Stimulated activated CD4-positive, alpha-beta T cell treated with anti-CD3 and anti-CD28 coated beads, Interleukin-4, amount 100 ng/mL, for 48 hours (primary cell): Measurements from ENCODE around the gene PKP2.

Source experiments
- DNase-seq, 2 donors: peaks; one replicate each; pipeline ENCODE4 v3.0.0-alpha.2; 2020; ENCODE audit warnings: low read depth in 2 of 2

PKP2 gene

DNA sequence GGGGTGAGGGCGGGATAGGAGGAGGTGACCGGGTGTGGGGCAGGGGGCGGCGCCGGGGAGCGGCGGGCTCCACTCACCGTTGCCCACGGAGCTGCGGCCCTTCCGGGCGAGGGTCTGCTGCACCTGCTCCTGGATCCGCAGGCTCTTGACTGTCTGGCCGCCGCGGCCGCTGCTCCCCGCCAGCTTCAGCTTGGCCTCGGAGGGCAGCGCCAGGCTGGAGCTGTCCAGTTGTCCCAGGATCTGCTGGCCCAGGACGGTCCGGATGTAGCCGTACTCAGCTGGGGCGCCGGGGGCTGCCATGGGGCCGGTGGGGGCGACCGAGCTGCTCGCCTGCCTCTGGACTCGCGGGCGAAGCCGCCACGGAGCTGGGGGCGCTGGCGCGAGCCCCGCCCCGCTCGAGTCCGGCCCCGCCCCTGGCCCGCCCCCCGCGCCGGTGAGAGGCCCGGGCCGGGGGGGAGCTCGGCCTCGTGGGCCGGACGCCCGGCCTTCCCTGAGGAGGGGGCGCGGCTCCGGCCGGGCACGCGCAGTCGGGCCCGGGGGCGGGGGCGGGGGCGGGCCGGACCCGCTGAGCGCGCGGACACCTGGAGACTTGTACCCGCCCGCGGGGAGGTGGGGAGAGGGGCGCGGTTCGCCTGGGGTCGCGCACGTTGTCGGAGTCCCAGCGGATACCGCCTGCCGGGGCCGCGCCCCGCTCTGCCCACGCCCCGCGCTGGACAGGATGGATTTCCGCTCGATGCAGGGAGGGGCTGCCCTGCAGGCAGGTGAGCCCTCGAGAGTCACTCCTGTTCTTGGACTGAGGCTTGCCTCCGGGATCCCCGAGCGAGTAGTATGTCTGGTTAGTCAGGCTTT is at the start of gene PKP2:
Gene PKP2, minus strand, starts transcription at position 346 of the 849 bp plus-strand sequence. Its CDS starts 46 bp downstream, at position 300.
- no peak for DNase-seq

DNA sequence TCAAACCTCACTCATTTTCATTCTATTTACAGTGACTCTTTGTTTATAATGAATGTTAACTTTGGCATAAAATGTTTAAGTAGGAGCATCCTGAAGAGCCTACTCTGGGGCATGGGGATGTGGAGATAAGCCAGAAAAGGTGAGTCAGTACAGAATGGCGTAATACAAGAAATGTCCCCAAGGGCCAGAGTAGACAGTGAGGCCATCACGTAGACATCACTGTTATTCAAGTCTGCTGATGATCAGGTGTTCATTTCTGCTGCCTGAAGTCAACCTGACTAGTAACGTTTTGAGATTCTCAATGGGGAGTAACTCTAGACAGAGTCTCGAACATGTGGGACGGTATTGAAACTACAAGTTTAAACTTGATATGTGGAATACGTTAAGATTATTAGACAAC is 47.6 kb upstream of the PKP2 start:
- DNase-seq, result no peak

DNA sequence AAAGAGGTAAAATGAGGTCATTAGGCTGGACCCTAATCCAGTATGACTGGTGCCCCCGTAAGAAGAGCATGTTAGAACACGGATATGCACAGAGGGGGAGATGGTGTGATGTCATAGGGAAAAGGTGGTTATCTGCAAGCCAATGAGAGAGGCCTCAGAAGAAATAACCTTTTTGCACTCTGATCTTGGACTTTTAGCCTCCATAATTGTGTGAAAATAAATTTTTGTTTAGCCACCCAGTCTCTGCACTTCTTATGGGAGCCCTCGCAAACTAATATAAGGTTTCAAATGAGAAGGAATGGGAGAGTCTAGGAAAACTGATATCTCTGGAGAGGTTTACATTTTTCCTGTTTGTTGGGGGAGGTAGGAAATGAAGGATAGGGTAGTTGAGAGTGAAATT is 43.2 kb upstream of the PKP2 start:
- no peak for DNase-seq

DNA sequence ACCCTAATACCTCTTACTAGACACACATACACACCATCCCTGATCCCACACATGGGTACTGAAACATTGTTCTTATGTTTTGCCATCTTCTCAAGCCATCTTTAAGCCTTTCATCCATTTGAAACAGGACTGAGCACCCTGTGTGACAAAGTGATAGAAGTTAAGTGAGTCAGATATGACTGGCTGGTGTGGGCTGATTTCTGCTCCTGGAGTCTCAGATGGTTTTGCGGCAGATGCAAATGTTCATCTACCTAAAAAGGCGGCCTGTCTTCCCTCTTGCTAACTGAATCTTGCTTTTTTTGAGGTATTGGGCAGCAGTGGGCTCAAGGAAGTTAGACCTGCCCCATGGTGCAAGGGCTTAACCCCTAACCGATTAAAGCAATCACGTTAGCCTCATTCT is 30.4 kb upstream of the PKP2 start:
- DNase-seq, result no peak

DNA sequence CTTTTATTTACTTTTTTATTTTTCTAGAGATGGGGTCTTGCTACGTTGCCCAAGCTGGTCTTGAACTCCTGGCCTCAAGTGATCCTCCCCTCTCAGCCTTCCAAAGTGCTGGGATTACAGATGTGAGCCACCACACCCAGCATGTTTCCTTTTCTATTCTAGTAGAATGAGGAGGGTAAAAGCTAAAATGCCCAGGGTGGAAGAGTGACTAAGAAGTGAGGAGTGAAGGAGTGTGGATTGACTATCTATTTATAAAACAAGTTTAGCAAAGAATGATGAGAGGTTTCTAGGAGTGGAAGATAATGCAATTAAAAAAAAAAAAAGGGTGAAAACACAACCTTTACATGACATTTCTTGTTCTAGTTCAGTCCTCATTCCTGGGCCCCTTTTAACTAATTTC is 29.8 kb upstream of the PKP2 start:
- no peak for DNase-seq

DNA sequence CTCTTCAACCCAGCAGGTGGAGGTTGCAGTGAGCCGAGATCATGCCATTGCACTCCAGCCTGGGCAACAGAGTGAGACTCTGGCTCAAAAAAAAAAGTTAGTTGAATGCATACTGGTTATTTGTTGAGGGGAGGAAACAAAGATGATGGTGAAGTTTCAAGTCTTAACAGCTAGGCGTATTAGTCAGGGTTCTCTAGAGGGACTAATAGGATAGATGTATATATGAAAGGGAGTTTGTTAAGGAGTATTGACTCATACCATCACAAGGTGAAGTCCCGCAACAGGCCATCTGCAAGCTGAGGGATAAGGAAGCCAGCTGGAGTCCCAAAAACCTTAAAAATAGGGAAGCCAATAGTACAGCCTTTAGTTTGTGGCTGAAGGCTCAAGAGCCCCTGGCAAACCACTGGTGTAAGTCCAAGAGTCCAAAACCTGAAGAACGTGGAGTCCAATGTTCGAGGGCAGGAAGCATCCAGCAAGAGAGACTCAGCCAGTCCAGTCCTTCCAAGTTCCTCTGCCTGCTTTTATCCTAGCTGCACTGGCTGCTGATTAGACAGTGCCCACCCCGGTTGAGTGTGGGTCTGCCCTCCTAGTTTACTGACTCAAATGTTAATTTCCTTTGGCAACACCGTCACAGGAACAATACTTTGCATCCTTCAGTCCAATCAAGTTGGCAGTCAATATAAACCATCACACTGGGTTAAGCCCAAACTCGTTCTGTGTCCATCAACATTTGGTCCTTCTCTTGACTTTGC is 26.1 kb upstream of the PKP2 start:
- DNase-seq, result no peak

DNA sequence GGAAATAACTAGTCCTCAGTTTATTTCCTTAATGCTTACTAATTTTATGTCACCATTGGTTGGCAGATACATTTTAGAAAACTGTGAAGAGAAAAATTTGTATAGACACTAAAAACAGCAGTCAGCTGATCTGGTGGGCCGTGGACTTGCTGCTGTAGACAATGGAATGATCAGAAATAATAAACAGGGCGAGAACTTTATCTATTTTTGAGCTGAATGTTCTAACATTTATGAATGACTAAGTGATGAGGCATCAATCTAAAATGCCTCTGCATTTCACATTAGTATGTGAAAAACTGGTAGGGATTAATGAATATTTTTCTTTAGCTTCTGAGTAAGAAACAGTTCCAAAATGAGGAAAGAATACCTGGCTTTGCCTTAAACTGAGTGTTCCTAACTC is 24.8 kb upstream of the PKP2 start:
- no peak for DNase-seq

DNA sequence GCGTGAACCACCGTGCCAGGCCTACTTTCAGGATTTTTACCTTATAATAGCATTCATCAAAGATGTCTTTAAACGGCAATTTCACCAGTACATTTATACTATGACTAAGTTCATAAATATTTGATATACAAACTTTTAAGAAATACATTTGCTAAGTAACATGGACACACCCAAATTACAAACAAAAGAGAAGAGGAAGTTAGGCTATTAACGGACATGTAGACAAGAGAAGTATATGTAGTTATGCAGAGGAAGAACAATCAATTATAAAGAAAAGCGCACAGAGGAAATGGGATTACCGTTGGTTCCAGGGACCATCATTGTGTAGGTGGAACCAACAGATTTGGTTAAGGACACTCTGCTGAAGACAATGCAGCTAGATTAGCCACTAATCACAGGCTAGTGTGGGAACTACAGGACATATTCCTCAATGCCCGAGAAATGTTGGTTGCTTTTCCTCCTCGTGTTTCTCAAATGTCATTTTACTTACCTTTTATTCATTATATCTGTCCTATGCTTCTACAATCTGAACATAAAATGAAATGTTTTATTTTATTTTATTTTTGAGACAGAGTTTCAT is 24.0 kb upstream of the PKP2 start:
- no peak for DNase-seq

DNA sequence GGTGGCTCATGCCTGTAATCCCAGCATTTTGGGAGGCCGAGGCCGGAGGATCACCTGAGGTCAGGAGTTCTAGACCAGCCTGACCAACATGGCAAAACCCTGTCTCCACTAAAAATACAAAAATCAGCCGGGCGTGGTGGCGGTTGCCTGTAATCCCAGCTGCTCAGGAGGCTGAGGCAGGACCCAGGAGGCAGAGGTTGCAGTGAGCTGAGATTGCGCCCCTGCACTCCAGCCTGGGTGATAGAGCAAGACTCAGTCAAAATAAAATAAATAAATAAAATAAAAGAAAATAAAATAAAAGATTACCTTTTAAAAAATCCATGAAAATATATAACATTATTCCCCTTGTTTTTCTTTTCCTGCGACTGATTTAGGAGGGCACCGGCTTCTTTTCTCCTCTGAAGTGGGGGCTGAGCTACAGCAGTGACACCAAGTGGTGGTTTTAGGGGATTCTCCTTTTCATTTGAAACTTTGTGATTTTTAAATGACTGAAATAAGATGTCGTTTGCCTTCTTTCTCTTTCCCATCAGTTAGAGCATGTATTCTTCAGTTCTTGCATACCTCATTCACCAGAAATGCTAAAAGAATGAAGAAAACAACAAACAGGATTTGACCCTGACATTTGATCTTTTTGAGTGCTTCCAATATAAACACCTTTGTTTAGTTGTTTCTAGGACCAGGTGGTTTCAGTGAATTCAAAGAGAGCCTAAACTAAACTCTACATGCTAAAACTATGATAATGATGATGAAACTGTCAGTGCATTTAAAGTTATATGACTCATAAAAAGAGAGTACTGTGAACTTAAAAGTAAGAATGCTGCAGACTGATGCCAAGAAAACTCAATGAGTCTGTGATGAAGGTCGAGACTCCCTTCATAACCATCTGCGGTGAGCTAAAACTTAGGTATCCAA is 22.6 kb upstream of the PKP2 start:
- DNase-seq, result no peak

DNA sequence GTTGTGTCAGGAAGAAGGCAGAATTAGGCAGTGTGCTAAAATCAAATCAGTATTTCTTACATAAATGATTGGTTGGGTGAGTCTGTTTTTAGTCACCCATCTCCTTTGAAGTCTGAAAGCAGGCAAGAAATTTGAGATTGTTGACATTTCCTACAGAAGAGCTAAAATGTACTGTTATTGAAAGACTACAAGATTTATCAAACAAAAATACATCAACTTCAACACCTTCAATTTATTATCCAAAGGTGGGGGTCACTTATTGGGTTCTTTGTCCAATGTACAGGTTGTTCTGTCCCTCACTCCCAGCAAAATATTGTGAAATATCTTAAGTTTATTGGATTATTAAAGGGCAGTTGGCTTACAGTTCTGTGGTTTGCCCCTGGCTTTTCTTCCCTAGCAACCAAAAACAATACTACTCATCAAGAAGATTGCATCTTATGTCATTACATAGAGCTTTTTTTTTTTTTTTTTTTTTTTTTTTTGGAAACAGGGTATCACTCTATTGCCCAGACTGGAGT is 20.6 kb upstream of the PKP2 start:
- DNase-seq, result no peak

DNA sequence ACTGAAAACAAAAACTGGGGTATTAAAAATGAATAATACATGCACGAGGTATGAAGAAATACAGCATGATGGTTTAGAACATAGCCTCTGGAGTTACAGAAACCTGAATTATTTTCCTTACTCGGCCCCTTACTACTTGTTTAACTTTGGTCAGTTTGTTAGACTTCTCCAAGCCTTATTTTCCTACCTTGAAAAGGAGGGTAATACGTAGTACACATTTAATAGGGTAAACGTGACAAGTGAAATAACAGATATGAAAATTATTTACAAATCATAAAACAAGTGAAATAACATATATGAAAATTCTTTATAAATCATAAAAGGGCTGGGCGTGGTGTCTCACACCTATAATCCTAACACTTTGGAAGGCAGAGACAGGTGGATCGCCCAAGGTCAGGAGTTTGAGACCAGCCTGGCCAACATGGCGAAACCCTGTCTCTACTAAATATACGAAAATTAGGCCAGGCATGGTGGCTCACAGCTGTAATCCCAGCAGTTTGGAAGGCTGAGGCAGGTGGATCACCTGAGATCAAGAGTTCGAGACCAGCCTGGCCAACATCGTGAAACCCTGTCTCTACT is 11.4 kb upstream of the PKP2 start:
- no peak for DNase-seq

DNA sequence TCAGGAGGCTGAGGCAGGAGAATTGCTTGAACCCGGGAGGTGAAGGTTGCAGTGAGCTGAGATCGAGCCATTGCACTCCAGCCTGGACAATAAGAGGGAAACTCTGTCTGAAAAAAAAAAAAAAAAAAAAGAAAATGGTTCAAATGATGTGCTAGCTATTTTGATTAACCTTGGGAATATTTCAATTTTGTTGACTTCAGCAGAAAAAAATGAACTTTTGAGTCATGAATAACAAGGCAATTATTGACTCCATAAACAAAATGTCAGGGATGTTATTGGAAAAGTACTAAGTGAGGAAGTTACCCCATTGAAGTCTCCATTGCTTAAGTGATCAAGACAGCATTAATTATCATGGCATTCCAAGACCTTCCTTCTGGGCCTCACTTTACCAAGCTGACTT is 10.6 kb upstream of the PKP2 start:
- DNase-seq, result no peak

DNA sequence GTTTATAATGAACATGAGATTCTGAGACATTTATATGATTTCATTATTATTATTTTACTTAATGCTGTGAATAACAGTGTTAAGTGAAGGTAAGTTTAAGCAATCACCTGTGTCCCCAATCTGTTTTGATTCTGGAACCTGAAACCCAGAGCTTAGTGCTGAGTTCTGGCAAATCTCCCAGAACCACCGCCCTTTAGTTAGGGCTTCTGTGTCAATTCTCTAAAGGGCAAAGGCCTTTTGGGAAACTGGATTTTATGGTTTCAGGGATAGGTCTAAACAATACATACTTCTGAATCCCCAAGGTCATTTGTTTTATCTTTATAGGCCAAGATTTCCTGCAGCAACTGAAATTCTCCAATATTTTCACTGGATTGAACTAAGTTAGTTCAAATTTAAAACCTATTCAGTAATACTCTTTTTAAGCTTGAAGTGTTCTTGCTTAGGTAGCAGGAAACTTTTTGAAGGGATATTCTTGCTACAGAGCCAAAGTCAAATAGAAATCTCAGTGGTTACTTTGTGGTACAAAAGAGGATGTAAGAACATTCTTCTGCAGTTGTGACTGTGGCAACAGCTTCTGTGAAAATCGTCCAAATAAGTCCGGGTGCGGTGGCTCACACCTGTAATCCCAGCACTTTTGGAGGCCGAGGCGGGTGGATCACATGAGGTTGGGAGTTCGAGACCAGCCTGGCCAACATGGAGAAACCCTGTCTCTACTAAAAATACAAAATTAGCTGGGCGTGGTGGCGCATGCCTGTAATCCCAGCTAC is 10.0 kb upstream of the PKP2 start:
- DNase-seq, result no peak

DNA sequence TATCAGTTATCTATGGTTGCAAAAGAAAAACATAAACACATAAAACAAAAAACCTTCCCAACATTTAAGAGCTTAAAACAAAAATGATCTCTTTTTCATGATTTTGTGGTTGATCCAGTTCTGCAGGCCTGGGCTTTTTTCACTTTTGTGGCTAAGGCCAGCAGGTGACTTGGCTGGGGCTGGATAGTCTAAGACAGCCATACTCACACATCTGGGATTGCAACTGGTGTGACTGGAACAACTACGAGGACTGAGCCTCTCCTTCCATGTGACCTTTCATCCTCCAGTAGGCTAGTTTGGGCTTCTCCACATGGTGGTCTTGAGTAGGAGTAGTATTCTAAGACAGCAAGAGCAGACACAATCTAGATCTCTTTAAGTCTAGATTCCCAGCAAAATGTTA is 7.2 kb upstream of the PKP2 start:
- DNase-seq, result no peak

DNA sequence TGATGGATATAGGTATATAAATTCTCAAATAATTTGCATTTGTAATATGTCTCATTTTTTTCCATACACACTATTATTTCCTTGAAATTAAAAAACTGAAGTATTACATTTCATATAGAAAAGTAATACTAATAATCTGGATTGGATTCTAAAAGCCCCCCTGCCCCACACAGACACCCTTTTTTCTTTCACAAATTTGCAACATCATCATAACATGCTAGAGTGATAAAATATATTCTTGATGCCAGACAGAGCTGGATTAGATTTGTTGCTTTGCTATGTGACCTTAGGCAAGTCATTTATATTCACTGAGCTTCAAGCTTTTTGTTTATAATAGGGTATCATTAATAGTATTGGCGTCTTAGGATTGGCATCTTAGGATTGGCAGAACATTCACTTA is 6.7 kb upstream of the PKP2 start:
- no peak for DNase-seq

DNA sequence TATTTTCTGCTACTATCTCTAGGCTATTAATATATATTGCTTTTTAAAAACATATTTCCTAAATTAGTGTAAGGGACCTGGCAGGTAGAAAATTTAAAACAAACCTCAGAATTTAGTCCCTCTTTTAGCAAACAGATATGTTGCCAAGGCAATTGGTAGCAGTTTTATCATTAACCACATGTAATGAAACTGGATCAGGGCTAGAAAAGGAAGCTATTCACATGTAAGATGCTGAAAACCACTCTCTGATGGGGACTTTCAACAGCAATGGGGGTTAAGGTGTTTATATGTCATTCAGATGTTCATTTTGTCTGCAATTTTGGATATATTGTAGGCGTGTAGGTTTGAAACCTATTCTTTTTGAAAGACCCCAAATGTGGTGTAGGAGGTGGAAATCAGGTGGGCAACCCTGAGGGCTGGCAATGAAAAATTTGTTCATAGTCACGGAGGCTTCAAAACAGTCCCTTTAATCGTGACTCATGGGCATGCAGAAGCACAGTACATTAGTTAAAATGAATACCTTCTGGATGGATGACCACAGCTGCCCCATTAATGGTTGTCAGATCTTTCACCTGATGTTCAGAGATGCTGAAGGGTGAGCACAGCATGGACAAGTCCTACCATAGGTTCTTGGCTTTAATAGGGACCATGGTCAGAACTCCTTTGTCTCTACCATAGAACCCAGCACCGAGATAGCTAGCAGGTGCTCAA is 5.9 kb upstream of the PKP2 start:
- DNase-seq, result no peak

DNA sequence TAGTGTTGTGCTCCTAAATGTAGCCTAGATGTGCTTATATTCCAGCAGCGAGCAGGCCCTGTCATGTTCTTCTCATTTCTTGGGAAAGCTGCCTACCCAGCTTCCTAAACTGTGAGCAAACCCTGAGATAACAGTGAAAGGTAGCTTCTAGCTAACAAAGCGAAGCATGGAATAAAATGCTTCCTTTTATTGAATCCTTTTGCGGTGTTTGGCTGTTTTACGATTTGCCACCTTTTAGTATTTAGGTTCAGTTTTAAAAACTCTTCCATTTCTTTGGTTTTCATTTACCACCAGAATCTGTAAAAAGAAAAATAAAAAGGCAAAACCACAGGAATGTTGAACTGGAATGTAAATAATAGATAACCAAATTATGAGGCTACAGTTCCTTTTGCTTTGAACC is 5.0 kb upstream of the PKP2 start:
- no peak for DNase-seq

DNA sequence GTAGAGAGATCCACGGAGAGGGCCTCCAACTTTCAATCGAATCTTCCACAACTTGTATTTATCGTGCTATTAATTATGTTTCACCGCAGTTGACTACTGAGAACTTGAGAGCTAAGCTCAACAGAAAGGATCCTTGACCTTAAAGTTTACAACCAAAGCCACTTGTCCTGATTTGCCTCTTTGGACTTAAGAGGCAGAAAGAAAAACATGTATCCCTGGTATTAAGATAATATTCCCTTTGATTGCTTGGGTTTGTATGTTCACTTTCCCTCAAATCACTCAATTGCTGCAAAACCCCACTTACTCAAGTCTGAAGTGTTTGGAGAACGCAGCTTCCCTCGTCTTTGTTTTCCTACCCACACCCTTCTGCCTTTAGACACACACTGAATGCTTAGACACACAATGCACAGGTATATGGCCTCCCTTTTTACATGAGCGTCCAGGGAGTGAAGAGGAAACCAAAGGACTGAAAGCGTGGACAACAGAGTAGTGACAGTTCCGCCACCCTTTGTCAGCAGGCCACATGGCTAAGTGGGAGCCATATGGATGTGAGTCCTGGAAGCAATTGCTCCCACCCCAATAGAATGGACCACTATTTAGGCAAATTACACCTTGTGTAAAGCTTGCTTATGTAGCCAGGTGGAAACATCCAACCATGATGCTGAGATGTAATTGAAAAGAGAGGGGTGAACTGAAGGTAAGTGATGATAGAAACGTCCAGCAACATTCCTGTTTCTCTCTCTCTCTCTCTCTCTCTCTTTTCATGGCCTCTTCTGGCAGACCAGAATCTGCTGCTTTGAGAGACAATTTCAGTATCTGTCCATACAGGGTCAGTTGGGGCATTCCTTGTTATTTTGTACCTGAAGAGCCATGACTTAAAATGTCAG is 1.4 kb upstream of the PKP2 start:
- no peak for DNase-seq

DNA sequence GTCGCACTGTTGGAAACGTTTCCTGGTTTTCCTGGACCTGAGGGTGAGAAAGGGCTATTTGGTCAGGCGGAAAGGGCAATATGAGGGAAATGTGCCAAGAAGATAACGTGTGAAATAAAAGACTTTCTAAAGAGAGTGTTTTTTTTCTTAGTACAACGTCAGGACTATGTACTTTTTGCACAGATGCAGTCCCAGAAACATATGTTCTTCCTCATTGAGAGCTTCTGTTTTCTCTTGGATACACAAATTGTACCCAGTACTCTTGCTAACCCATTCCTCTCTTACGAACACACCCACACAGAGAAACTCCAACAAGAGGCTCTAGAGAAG is 669 bp upstream of the PKP2 start:
- no peak for DNase-seq
